GM18870 (cell line): ENCODE results near the gene LCNL1.
A peak's percentile ranks its signal among the peaks of the same experiment; 100 is the strongest.
"Not testable (repeated sequence)": the region's sequence is repeated elsewhere in the genome, so short reads cannot be mapped to it uniquely, and the experiment has no call there.

Source experiments
- ATAC-seq: cut with Tn5 transposase; IDR thresholded peaks from one replicate; pipeline ENCODE4 v1.9.1; 2021; ENCODE audit warnings: moderate library complexity; ENCODE audit not compliant: unreplicated experiment

LCNL1 gene

DNA sequence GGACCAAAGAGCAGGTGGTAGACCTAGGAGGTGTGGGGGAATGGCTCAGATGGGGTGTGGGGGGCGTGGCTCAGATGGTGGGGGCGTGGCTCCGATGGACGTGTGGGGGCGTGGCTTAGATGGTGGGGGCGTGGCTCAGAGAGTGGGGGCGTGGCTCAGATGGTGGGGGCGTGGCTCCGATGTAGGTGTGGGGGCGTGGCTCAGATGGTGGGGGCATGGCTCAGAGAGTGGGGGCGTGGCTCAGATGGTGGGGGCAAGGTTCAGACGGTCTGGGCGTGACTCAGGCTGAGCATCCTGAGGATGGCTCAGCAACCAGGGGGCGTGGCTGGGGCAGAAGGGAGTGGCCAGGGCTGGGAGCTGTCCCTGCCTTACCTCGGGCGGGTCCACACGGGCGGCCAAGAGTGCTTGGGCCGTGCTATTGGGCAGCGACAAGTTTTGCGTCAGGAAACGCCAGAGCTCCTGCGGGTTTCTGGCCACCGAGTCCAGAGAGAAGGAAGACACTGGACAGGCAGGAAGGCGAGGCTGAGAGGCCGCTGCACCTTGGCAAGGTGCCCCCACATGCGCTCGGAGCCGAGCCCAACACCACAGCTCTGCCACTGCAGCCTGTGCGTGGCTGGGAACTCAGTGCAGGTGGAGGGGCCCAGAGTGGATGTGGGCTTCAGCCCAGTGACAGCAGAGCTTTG, 39.3 kb downstream of the LCNL1 start:
- no peak for ATAC-seq

GRCh38 chr9:137022662-137023008, 39.8 kb downstream of the LCNL1 start:
- no peak for ATAC-seq

GRCh38 chr9:137023157-137023556, 40.4 kb downstream of the LCNL1 start:
- no peak for ATAC-seq

GRCh38 chr9:137023583-137023991, 40.8 kb downstream of the LCNL1 start:
- ATAC-seq, result no peak

DNA sequence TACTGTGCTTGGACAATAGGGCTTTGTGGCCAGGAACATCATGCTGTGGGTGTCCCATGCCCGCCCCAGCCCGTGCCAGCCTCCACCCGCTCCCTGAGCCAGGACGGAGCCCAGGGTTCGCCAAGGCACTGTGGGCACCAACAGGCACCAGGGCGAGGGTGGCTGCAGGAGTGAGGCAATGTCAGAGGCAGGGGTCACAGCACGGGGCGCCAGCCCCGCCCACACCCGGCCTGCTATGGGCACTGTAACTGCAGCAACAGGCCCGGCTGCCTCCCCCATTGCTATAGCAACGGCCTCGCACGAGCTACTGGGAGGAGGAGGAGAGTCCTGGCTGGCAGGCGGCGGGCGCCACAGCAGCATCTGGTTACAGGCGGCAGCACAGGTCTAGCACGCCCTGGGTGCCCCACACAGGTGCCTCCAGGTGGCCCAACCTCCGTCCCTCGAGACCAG, 42.7 kb downstream of the LCNL1 start:
- no peak for ATAC-seq

- ATAC-seq, result no peak
Measured at GRCh38 chr9:137026384-137026783, 43.6 kb downstream of the LCNL1 start.

GRCh38 chr9:137026828-137027227, 44.0 kb downstream of the LCNL1 start:
- ATAC-seq, result no peak

DNA sequence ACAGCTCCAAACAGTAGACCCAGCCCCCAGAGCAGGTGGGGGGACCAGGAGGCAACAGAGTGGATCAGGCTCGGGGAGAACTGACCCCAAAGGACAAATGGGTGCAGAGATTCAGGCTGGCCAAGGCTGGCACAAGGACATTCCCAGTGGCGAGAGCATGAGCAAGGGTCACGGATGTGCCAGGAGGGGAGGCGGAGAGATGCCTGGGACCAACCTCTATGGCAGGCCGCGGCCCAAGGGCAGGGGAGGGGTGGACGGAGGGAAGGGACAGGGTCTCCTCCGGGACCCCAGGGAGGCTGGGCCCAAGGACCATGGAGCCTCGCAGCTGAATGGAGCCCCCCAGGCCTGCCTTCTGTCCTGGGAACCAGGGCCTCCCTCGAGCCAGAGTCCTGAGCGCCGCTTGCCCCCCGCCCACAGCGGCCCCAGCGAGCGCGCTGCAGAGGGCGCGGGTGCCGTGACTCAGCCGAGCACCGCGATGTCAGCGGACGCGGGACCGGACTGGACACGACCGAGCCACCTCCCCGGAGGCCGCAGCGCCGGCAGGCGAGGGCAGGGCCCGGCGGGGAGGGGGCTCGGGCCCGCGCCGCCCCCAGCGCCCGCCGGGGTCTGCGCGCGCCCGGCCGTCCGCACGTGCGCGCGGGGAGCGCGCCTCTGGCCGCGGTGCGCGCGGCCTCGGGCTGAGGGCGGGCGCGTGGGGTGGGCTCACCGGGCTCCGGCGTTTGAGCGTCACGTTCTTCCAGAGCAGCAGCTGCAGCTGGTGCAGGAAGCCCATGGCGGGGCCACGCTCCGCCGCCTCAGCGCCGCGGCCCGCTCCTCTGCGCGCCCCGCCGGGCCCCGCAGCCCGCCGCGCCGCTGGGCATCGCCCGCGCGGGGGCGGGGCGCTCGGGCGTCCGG, 44.8 kb downstream of the LCNL1 start, which contains the start of gene ABCA2:
Gene ABCA2, minus strand, starts transcription at position 869 of the 894 bp plus-strand sequence. Its CDS starts 97 bp downstream, at position 772.
- ATAC-seq, result no peak

- no peak for ATAC-seq
Measured at GRCh38 chr9:137028263-137029057, 45.7 kb downstream of the LCNL1 start.

DNA sequence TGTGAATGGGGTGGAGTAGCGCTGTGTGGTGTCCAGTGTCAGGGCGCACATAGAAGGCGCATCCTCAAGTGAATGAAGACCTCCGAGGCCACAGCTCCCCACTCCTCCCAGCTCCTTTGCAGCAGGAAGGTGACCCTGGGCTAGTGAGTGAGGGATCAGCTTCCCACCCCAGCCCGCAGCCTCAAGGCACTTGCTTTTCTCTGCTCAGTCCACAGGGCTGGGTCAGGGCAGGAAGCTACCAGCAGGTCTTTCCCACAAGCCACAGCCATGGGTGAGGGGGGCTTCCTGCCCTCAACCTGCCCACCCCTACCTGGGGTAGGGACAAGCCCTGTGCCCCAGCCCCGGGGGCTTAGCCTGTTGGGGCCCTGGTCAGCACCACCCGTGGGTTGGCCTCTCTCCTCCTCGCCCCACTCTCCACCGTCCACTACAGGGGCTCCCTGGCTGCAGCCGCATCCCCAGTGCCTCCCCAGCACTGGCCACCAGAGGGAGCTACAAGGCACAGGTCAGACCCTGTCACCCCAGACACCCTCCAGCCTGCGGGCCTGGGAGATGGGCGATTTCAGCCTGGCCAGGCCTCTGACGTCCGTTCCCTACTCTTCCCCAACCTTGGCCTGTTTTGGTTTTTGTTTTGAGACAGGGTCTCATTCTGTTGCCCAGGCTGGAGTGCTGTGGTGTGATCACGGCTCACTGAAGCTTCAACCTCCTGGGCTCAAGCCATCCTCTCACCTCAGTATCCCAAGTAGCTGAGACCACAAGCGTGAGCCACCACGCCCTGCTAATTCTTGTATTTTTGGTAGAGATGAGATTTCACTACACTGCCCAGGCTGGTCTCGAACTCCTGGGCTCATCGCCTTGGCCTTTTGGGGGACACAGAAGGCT, 46.5 kb downstream of the LCNL1 start:
- no peak for ATAC-seq

GRCh38 chr9:137030006-137030405, 47.2 kb downstream of the LCNL1 start:
- no peak for ATAC-seq

DNA sequence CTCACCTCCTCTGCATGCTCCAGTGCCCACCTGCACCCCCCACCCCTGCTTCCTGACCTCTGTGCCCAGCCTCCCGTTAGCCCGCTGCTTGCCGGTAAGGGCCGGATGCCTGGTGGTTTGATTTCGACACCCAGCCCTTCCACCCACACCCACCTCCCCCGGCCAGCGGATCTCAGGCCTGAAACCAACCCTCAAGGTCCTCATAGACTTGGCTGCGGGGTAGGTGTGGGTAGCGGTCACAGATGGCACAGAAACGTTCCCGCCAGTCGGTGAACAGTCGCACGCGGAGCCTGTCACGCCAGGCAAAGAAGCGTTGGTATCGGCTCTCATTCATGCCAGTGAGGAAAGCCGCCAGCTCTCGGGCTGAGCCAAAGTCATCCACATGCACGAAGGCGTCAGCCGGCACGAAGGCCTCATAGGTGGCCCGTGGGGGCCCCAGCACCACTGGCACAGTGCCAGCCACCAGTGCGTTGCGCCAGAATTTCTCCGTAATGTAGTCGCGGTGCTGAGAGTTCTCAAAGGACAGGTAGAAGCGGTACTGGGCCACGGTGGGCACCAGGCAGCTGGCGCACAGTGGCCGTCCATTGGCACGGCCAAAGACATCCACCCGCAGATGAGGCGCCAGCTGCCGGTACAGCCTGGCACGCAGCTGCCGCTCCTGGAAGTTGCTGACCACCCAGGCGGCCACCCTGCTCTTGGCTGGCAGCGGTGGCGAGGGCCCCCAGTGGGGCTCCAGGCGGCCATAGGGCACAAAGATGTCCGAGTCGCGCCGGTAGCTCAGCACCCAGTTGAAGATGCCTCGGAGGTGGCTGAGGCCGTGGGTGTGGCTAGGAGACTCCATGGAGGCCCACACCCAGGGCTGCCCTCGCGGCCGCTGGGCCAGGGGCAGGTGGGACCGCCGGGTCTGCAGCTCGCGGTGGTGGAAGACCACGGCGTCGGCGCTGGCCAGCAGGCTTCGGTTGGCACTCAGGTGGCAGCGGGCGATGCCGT, 48.0 kb downstream of the LCNL1 start:
- no peak for ATAC-seq

DNA sequence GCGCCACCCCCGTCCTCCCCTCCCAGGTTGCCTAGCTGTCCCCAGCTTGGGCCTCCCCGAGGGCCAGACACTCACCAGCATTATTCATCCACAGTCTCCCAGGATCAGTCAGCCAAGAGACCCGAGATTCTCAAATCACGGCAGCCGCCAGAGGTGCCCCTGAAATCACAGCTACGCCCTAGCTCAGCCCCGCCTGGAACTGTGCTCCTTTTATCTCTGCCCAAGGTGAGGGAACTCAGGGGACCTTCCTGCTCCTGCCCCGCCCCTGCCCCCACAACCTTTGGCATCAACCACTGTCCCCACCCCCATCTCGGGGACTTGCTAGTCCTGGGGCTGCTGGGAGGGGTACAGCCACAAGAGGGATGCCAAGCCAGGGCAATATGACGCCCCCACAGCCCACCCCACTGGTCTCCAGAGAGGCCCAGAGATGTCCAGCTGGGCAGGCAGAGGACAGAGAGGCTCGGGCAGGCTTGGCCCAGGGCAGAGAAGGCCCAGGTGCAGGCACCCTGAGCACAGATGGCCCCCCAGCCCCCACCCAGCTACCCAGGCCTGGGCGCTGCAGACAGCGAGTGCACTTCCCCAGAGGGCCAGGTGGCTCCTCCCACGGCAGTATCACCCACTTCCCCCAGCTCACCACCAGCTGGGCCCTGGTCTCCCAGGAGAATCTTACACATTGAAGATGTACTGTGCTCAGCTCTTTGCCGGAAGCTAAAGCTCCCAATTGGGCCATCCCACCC, 49.3 kb downstream of the LCNL1 start, which contains the start of gene FUT7:
Gene FUT7, minus strand, starts transcription at position 185 of the 737 bp plus-strand sequence. Its CDS starts 97 bp downstream, at position 88.
- ATAC-seq, result no peak

- ATAC-seq, result no peak
Measured at GRCh38 chr9:137032858-137033257, 50.1 kb downstream of the LCNL1 start.

GRCh38 chr9:137033481-137033880, 50.7 kb downstream of the LCNL1 start:
- not testable (repeated sequence) for ATAC-seq

DNA sequence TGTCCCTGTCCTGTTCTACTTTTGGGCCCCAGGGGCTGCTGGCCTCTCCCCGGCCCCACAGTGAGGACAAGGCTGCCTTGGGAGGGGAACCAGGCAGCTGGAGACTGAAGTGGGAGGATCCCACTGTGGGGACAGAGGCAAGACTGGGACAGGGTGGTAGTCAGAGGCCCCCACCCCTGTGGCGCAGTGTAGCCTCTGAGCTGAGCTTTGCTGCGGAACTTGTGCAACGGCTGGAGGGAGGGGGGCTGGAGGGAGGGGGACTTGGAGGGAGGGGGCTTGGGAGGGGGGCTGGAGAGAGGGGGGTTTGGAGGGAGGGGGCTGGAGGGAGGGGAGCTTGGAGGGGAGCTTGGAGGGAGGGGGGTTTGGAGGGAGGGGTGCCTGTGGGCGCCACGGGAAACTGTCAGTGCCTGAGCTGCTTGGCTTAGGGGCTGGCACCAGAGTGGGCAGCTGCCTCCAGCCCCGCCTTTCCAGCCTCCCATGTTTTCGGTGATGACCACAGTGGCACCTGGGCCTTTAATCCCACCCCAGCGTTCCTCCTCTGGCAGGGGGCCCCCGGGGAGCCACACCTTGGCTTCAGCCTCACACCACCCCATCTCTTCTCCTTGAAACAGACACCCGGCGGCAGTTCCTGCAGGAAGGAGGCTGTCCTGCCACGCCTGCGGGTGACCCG, 51.4 kb downstream of the LCNL1 start:
- ATAC-seq, result no peak

GRCh38 chr9:137034709-137035506, 52.1 kb downstream of the LCNL1 start:
- peak; percentile 63 for ATAC-seq
